ENCODE results near the gene SLC25A30.
"Not testable (repeated sequence)": the region's sequence is repeated elsewhere in the genome, so short reads cannot be mapped to it uniquely, and the experiment has no call there.

Gene SLC25A30

DNA sequence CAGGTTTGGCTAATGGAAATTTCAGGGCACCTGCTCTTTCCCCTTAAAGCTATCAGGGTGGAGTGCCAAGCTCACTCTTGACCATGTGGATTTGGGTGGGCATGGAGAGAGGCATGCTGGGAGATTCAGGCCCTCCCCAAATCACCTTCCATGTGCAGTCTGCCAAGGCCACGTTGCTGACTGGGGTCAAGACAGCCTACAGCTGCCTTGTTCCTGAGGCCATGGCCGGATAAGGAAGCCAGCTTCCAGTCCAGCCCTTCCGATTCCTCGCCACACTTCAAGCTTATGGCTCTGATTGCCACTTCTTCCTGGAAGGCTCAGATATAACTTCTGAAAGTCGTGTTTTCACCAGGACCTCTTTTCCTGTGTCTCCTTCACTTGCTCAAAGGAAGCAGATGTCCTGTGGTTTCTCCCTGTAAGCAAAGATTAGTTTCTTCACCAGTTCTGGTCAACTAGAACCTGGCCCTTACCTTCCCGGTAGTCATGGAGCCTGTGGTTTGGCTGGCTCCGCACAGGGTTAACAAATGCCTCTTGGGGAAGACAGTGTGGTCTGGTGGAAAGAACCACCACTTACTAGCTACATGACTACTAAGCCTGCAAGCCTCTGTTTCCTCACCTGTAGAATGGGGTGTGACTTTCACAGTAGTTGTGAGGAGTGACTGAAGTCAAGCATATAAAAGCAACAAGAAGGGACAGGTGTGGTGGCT is 61.1 kb downstream of the SLC25A30 start:
- Mint-ChIP-seq H3K4me3 (no peak overlapping the region), H3K27ac (peak overlapping the region; percentile 53), H3K27me3 (no peaks in the 10 kb centered on the region), H3K4me1 (peaks cover 13% of the 10 kb centered on the region), H3K9me3 (no peaks in the 10 kb centered on the region), H3K36me3 (peaks cover 26% of the 10 kb centered on the region)
- DNase-seq (ENCODE audit: low spot score in 2 of 2) (no peak), ATAC-seq (ENCODE audit: low read depth) (no peak)

DNA sequence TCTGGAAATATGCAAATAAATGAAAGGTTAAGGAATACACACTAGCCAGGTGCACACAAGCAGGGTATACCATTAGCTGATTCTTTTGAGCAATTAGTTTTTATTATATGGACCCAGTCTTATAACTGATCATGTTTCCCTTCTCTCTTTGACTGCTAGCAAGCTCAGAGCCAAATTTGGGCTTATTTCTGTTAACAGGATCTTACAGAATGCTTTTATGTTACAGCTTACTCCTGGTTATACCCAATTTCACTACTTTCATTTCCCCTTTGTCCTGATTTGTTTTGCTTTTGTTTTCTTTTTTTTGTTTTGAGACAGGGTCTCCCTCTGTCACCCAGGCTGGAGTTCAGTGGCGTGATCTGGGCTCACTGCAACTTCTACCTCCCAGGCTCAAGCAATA is 64.3 kb downstream of the SLC25A30 start:
- Mint-ChIP-seq H3K36me3 (peaks cover 28% of the 10 kb centered on the region), H3K27ac (peak overlapping the region; percentile 39), H3K27me3 (no peaks in the 10 kb centered on the region), H3K4me1 (peaks cover 9% of the 10 kb centered on the region), H3K9me3 (no peaks in the 10 kb centered on the region), H3K4me3 (no peak overlapping the region)
- DNase-seq (ENCODE audit: low spot score in 2 of 2) (no peak), ATAC-seq (ENCODE audit: low read depth) (peak; percentile 89)

DNA sequence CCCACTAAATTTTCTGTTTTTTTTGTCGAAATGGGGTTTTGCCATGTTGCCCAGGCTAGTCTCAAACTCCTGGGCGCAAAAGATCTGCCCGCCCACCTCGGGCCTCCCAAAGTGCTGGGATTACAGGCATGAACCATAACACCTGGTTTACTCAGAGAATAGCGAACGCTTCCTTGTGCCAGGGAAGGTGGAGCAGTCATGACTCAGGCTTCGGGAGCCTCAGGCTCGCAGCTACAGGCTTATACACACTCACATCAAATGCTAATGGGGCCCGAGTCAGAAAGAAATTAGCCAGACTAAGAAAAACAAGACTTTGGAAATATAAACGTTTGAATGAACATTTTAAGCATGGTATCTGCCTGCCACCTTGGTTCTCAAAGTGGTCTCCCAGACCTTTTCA is 66.1 kb downstream of the SLC25A30 start:
- ATAC-seq (ENCODE audit: low read depth) (no peak), DNase-seq (ENCODE audit: low spot score in 2 of 2) (no peak)
- Mint-ChIP-seq H3K4me1 (peaks cover 11% of the 10 kb centered on the region), H3K36me3 (peaks cover 26% of the 10 kb centered on the region), H3K4me3 (no peak overlapping the region), H3K27me3 (no peaks in the 10 kb centered on the region), H3K9me3 (no peaks in the 10 kb centered on the region), H3K27ac (no peak overlapping the region)

DNA sequence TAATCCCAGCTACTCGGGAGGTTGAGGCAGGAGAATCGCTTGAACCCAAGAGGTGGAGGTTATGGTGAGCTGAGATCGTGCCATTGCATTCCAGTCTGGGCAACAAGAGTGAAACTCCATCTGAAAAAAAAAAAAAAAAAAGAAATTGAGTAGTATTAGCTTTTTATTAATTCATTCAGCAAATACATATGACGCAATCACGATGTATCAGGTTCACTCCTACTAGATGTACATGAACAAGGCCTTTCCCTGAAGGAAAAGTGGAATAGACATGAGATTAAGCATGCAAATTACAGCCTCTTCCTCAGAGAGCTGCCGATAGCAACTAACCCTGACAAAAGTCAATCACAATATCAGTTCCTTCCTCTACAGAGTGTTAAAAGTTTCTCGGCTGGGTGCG is 68.0 kb downstream of the SLC25A30 start:
- Mint-ChIP-seq H3K4me3 (no peak overlapping the region), H3K27me3 (no peaks in the 10 kb centered on the region), H3K27ac (no peak overlapping the region), H3K9me3 (no peaks in the 10 kb centered on the region), H3K36me3 (peaks cover 24% of the 10 kb centered on the region), H3K4me1 (peaks cover 11% of the 10 kb centered on the region)
- no peak for DNase-seq (ENCODE audit: low spot score in 2 of 2)
- ATAC-seq (ENCODE audit: low read depth): no peak

DNA sequence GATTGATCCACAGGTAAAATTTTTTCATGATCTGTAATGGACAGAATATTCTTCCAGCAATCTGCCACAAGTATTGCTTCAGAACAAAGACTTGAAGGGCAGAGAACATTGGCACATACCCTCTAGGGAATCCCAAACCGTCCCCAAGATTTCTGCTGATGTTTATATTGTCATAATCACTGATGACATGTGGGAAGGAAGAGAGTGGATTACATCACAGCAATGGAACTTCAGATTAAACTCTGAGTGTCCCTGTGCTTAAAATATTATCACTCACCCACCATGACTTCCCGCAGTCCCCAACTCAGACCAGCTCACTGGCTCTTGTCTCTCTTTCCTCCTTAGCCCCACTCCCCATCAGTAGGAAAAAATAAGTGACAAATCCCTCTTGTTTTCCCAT is 68.7 kb downstream of the SLC25A30 start:
- H3K36me3 Mint-ChIP-seq: peaks cover 26% of the 10 kb centered on the region
- no peaks in the 10 kb centered on the region for H3K27me3 Mint-ChIP-seq

DNA sequence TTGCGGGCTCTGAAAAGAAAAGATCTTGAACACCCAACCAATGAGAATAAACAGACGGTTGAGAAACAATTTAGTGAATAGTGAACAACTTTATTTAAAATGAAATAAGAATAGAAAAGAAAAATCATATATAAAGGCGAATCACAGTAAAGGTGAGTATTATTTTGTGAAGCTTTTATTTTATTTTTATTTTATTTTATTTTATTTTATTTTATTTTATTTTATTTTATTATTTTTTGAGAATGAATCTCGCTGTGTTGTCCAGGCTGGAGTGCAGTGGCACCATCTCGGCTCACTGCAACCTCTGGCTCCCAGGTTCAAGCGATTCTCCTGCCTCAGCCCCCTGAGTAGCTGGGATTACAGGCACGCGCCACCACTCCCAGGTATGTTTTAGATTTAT is 74.1 kb downstream of the SLC25A30 start:
- not testable (repeated sequence) for ATAC-seq (ENCODE audit: low read depth); H3K27ac Mint-ChIP-seq; H3K4me3 Mint-ChIP-seq; H3K9me3 Mint-ChIP-seq; H3K27me3 Mint-ChIP-seq; DNase-seq (ENCODE audit: low spot score in 2 of 2)
- peaks cover 15% of the 10 kb centered on the region for H3K4me1 Mint-ChIP-seq
- H3K36me3 Mint-ChIP-seq: peaks cover 11% of the 10 kb centered on the region

More for the DNA sequence above, 68.7 kb downstream of the SLC25A30 start:
- no peaks in the 10 kb centered on the region for H3K9me3 Mint-ChIP-seq
- ATAC-seq (ENCODE audit: low read depth) (no peak), DNase-seq (ENCODE audit: low spot score in 2 of 2) (no peak)
- no peak overlapping the region for H3K4me3 Mint-ChIP-seq
- H3K4me1 Mint-ChIP-seq: peaks cover 13% of the 10 kb centered on the region
- peak overlapping the region; percentile 51 for H3K27ac Mint-ChIP-seq
